LNCaP clone FGC (cell line): Measurements from ENCODE around the gene OXLD1.

Source experiments
- DNase-seq: peaks from one replicate; pipeline ENCODE4 v3.0.0-alpha.2; 2011; ENCODE audit warnings: low read depth
- H3K4me3 ChIP-seq: 2 replicates; pipeline ENCODE4 v1.5.1; 2011; ENCODE audit warnings: mild to moderate bottlenecking, low read depth, low read length, control low read depth
- TF ChIP-seq, protein P1 (sequence below): IDR thresholded peaks from 2 replicates; pipeline ENCODE4 v1.5.1; 2012; ENCODE audit warnings: mild to moderate bottlenecking; ENCODE audit not compliant: control insufficient read depth, insufficient read depth; ENCODE audit errors: extremely low read depth

The OXLD1 gene

DNA sequence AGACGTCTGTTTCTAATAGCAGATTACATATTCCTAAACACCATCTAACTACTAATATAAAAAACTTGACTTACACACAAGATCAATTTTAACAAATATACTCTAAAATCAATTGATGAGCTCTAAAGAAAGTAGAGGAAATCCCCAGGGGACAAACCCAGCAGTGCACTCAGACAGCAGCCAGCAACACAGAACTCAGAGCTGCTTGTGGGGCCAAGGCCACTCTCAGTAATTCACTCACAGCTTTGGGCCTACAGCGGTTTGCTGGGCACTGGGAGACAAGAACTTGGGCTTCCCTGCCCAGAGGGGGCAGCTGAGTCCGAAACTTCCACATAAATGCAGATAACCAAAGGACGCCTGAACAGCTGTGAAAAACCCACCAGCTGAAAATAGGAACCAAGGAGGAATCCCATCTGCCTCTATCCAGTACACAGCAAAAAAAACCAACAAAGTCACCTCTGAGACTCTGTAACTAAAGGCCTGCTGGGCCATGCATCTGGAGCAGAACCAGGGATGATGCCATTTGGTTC is 50.9 kb downstream of the OXLD1 start:
- no peak for DNase-seq
- H3K4me3 ChIP-seq: no peak overlapping the region
- TF ChIP-seq, protein P1, sequence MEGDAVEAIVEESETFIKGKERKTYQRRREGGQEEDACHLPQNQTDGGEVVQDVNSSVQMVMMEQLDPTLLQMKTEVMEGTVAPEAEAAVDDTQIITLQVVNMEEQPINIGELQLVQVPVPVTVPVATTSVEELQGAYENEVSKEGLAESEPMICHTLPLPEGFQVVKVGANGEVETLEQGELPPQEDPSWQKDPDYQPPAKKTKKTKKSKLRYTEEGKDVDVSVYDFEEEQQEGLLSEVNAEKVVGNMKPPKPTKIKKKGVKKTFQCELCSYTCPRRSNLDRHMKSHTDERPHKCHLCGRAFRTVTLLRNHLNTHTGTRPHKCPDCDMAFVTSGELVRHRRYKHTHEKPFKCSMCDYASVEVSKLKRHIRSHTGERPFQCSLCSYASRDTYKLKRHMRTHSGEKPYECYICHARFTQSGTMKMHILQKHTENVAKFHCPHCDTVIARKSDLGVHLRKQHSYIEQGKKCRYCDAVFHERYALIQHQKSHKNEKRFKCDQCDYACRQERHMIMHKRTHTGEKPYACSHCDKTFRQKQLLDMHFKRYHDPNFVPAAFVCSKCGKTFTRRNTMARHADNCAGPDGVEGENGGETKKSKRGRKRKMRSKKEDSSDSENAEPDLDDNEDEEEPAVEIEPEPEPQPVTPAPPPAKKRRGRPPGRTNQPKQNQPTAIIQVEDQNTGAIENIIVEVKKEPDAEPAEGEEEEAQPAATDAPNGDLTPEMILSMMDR: no peak
